ENCODE measurements around the gene ARHGEF12. TPM values are rescaled to one million over a fixed set of nuclear protein-coding genes. Genes with fewer than 3 reads are reported as not detected.

The ARHGEF12 gene
- total and polyA plus RNA-seq, 3 donors from 2014 or later: 26.6 to 74.1 (median 72.7) TPM

- no peaks in the 10 kb centered on the region for H3K36me3 ChIP-seq (ENCODE audit: low read depth, missing control alignments)
- no peak for DNase-seq
- intact Hi-C loops (cut with DNase I; ENCODE audit: low total_unique reads): no loop called here
These were observed 184.0 kb downstream of the ARHGEF12 start for GRCh38 chr11:120520091-120520822.

GRCh38 chr11:120521176-120521575 lies 185.0 kb downstream of the ARHGEF12 start:
- intact Hi-C loops (cut with DNase I; ENCODE audit: low total_unique reads): no loop called here
- Histone ChIP-seq H3K9me3 (no peaks in the 10 kb centered on the region), H3K27ac (no peak overlapping the region), H3K36me3 (ENCODE audit: low read depth, missing control alignments) (no peaks in the 10 kb centered on the region), H3K27me3 (no peaks in the 10 kb centered on the region), H3K4me1 (no peaks in the 10 kb centered on the region), H3K4me3 (no peak overlapping the region)
- no peak for DNase-seq
- 91 to 95% methylated on average over 7 of the region's 7 CpGs for WGBS, 2 donors
- TF ChIP-seq POLR2A (IDR thresholded peaks at IDR 0.05): no peak

More at GRCh38 chr11:120520091-120520822, 184.0 kb downstream of the ARHGEF12 start:
- Histone ChIP-seq H3K4me3 (no peak overlapping the region), H3K9me3 (no peaks in the 10 kb centered on the region), H3K27ac (no peak overlapping the region), H3K27me3 (no peaks in the 10 kb centered on the region), H3K4me1 (no peaks in the 10 kb centered on the region)
- no peak for TF ChIP-seq CTCF (IDR thresholded peaks at IDR 0.05)
- WGBS, 2 donors: 92 to 93% methylated on average over 9 to 16 of the region's 16 CpGs

- H3K27ac ChIP-seq: no peak overlapping the region
- H3K27me3 ChIP-seq: no peaks in the 10 kb centered on the region
- no peak for DNase-seq
- no peaks in the 10 kb centered on the region for H3K9me3 ChIP-seq
- intact Hi-C loops (cut with DNase I; ENCODE audit: low total_unique reads): no loop called here
- no peak for TF ChIP-seq POLR2A (IDR thresholded peaks at IDR 0.05)
- no peak for TF ChIP-seq CTCF (IDR thresholded peaks at IDR 0.05)
- no peaks in the 10 kb centered on the region for H3K4me1 ChIP-seq
- no peak overlapping the region for H3K4me3 ChIP-seq
- H3K36me3 ChIP-seq (ENCODE audit: low read depth, missing control alignments): no peaks in the 10 kb centered on the region
- WGBS, 2 donors: 97 to 99% methylated on average over 11 of the region's 11 CpGs
These were observed 185.8 kb downstream of the ARHGEF12 start for GRCh38 chr11:120522021-120522420.

GRCh38 chr11:120522736-120523135 lies 186.5 kb downstream of the ARHGEF12 start:
- WGBS, 2 donors: 82 to 83% methylated on average over 3 of the region's 3 CpGs
- Histone ChIP-seq H3K27ac (no peak overlapping the region), H3K4me1 (no peaks in the 10 kb centered on the region), H3K9me3 (no peaks in the 10 kb centered on the region), H3K36me3 (ENCODE audit: low read depth, missing control alignments) (no peaks in the 10 kb centered on the region), H3K27me3 (no peaks in the 10 kb centered on the region), H3K4me3 (no peak overlapping the region)
- no peak for TF ChIP-seq CTCF (IDR thresholded peaks at IDR 0.05)
- TF ChIP-seq POLR2A (IDR thresholded peaks at IDR 0.05): no peak
- DNase-seq: no peak
- intact Hi-C loops (cut with DNase I; ENCODE audit: low total_unique reads): no loop called here

GRCh38 chr11:120523196-120523595 lies 187.0 kb downstream of the ARHGEF12 start:
- H3K27me3 ChIP-seq: no peaks in the 10 kb centered on the region
- no peaks in the 10 kb centered on the region for H3K9me3 ChIP-seq
- WGBS, 2 donors: 49 to 54% methylated on average over 12 of the region's 12 CpGs
- DNase-seq: no peak
- TF ChIP-seq POLR2A (IDR thresholded peaks at IDR 0.05) (no peak), CTCF (IDR thresholded peaks at IDR 0.05) (no peak)
- H3K36me3 ChIP-seq (ENCODE audit: low read depth, missing control alignments): no peaks in the 10 kb centered on the region
- H3K4me3 ChIP-seq: no peak overlapping the region
- no peak overlapping the region for H3K27ac ChIP-seq
- intact Hi-C loops (cut with DNase I; ENCODE audit: low total_unique reads): no loop called here
- H3K4me1 ChIP-seq: no peaks in the 10 kb centered on the region
